ENCODE measurements around the gene CDO1.
A peak's percentile ranks its signal among the peaks of the same experiment; 100 is the strongest.

CDO1 gene

GRCh38 chr5:115785381-115786065 is 30.9 kb downstream of the CDO1 start:
- no peak for DNase-seq (ENCODE audit: low read depth)

- no peak for DNase-seq (ENCODE audit: low read depth)
Observed at GRCh38 chr5:115778417-115778816, 38.0 kb downstream of the CDO1 start.

DNA sequence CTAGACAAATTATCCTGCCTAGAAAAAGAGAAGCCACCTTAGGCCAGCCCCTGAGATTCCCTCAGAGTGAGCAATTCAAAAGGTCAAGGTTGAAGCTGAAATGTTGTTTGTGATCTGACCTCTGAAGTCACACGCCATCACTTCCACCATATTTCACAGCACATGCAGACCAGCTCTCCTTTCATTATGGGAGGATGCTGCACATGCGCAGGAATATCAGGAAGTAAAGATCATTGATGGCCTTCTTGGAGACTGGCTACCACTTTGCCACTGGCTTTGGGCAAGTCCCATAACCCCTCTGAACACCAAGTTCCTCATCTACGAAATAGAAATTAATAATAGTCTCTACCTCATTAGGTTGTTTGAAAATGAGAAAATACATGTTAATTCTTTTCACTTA is 39.5 kb downstream of the CDO1 start:
- no peak for DNase-seq (ENCODE audit: low read depth)

DNA sequence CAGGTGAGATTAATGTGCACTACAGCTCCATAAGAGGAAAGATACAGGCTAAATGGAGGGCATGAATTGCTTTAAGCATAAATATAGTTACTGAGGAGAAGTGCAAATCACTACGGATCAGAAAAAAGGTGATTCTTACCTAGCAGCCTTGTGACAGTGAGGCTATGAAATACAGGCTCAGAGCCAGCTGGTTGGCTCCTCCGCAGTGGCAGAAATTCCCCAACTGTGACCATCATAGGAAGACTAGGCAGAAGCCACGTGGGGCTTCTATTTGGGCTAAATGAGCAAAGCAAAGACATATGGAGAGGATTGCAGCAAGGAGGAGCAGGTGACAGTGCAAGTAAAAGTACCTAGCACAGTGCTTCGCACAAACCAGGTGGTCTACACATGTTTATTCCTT is 40.5 kb downstream of the CDO1 start:
- DNase-seq (ENCODE audit: low read depth) = no peak

- peak; percentile 73 for DNase-seq (ENCODE audit: low read depth)
Observed at GRCh38 chr5:115774684-115775083, 41.8 kb downstream of the CDO1 start.

DNA sequence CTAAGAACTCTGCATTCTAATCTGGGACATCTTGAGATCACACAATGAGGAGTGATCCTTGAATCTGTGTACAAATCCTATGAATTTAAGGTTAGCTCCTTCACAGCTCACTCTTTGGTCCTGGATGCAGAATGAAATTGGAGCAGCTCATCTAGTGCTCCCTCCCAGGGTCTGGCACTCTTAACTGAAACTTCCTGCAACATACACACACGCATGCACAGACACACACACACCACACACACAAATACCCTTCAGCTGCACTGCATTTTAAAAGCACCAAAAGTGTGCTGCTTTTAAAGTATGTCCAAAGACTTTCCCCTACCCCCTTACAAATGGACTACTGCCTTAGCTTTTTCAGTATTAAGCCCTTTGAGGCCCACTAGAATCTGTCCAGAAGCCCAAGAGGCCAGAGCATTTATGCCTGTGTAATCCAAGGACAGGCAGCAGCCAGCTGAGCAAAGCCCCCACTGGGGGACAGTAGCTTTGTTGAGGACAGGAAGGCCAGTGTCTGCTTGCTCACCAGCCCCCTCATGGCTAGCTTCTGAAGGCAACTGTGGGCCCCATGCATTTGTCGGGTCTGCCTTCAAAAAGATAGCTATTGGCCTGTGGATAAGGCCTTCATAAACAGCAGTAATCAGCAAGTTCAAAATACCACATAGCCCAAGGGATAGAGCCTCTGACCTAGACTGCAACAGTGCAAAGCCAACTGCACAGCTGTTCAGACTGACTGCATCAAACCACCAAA is 43.6 kb downstream of the CDO1 start:
- peak; percentile 13 for DNase-seq (ENCODE audit: low read depth)

DNA sequence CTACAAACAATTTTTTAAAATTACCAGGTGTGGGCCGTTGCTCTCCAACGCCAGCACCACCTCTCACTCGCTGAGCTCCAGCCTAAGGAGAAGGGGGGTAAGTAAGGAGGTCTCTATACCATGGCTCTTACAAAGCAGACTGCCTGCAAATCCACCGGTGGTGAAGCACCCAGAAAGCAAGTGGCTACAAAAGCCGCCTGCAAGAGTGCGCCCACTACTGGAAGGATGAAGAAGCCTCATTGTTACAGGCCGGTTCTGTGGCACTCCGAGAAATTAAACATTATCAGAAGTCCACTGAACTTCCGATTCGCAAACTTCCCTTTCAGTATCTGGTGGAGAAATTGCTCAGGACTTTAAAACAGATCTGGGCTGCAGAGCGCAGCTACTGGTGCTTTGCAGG is 46.0 kb downstream of the CDO1 start:
- no peak for DNase-seq (ENCODE audit: low read depth)

DNA sequence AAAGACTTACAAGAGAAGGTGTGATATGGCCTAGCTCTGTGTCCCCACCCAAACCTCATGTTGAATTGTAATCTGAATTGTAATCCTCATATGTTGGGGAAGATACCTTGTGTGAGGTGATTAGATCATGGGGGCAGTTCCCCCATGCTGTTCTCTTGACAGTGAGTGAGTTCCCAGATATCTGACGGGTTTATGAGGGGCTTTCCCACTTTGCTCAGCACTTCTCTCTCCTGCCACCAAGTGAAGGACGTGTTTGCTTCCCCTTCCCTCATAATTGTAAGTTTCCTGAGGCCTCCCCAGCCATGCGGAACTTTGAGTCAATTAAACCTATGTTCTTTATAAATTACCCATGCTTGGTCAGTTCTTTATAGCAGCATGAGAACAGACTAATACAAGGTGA is 49.0 kb downstream of the CDO1 start:
- DNase-seq (ENCODE audit: low read depth) = no peak

- no peak for DNase-seq (ENCODE audit: low read depth)
Observed at GRCh38 chr5:115766608-115767007, 49.9 kb downstream of the CDO1 start.

DNA sequence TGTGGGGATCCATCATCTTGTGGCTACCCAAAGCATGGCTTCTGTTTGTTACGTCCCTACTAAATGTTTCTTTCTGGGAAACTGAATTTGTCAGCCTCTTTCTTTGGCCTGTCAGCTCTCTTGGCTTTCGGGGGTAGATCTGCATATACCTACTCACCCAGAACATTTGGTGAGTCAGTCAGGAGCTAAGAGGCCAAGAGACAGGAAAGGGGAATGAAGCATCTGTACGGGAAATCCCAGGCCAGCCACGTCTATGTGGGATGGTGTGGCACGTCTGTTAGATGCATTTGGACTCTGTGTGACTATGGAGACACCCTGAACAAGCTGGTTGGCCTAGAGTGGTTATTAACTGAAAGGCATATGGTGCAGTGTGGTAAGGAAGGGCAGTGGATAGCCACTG is 58.1 kb downstream of the CDO1 start:
- no peak for DNase-seq (ENCODE audit: low read depth)

DNA sequence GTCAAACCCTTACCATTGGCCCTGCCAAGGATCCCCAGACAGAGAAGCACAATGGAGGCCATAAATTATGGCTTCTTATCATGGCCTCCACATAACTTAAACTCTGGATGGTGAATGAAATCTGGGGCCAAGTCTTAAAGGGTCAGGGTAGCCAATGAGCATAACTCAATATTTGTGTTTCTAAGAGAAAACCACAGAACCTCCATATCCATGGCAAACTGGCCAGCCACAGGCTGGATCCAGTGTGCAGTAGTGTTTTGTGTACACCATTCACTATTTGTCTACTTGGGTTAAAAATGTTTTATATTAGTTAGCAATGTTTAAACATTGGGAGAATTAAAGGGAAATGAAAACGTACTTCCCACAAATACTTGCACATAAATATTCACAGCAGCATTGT is 60.8 kb downstream of the CDO1 start:
- DNase-seq (ENCODE audit: low read depth) = no peak

All from fibroblast of gingiva (primary cell).